GM18858 (cell line): Measurements from ENCODE around the gene GRID1.

Experiments used
- ATAC-seq: cut with Tn5 transposase; IDR thresholded peaks from one replicate; pipeline ENCODE4 v1.9.1; 2021; ENCODE audit not compliant: unreplicated experiment

Gene GRID1

GRCh38 chr10:86371116-86371515 is 4.5 kb upstream of the GRID1 start:
- ATAC-seq: no peak

- no peak for ATAC-seq
Observed at GRCh38 chr10:86370006-86370585, 3.5 kb upstream of the GRID1 start.

- no peak for ATAC-seq
Observed at GRCh38 chr10:86368987-86369386, 2.4 kb upstream of the GRID1 start.

- no peak for ATAC-seq
Observed at GRCh38 chr10:86368046-86368445, 1.5 kb upstream of the GRID1 start.

GRCh38 chr10:86367152-86367951 is 757 bp upstream of the GRID1 start:
- ATAC-seq: no peak

- no peak for ATAC-seq
Observed at GRCh38 chr10:86366902-86367151, 232 bp upstream of the GRID1 start.

GRCh38 chr10:86365346-86366032 is 1.1 kb downstream of the GRID1 start:
- ATAC-seq: no peak

- no peak for ATAC-seq
Observed at GRCh38 chr10:86364491-86365345, 1.9 kb downstream of the GRID1 start.

- no peak for ATAC-seq
Observed at GRCh38 chr10:86363833-86364490, 2.6 kb downstream of the GRID1 start.

GRCh38 chr10:86363184-86363832 is 3.3 kb downstream of the GRID1 start:
- no peak for ATAC-seq

- ATAC-seq: no peak
Observed at GRCh38 chr10:86362586-86363183, 3.9 kb downstream of the GRID1 start.

GRCh38 chr10:86362129-86362527 is 4.5 kb downstream of the GRID1 start:
- ATAC-seq: no peak

GRCh38 chr10:86361156-86362128 is 5.2 kb downstream of the GRID1 start:
- ATAC-seq: no peak

- no peak for ATAC-seq
Observed at GRCh38 chr10:86360657-86361056, 5.9 kb downstream of the GRID1 start.

GRCh38 chr10:86359954-86360353 is 6.6 kb downstream of the GRID1 start:
- no peak for ATAC-seq

GRCh38 chr10:86359111-86359510 is 7.5 kb downstream of the GRID1 start:
- no peak for ATAC-seq

GRCh38 chr10:86357676-86358075 is 8.9 kb downstream of the GRID1 start:
- no peak for ATAC-seq

GRCh38 chr10:86357041-86357440 is 9.6 kb downstream of the GRID1 start:
- no peak for ATAC-seq

- no peak for ATAC-seq
Observed at GRCh38 chr10:86356296-86356695, 10.3 kb downstream of the GRID1 start.
